Measurements from ENCODE around the gene LINGO3.

DNA sequence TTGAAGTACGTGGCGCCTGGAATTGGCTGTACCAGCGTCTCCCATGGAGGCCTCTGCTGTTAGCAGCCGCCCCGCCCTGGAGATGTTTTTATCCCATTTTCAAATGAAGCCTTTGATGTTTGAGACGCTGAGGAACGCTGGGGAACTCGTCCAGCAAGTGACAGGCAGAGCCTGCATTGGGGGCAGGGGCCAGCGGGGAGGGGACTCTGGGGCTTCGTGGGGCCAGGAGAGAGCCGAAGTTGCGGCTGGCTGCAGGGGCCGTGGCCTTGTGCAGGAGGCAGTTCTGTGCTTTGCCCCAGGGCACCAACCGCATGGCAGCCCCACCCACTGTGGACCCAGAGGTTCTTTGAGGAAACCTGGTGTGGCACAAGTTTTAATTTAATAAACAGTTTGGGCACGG is 34.0 kb upstream of the LINGO3 start:
- TF ChIP-seq ZNF274 (IDR thresholded peaks at IDR 0.05; ENCODE audit: low read depth, low read length) (no peak), YY1 (IDR thresholded peaks at IDR 0.05; ENCODE audit: insufficient read depth, insufficient read length) (no peak)

Data from NT2/D1 (cell line).